Heart left ventricle (tissue), 13 donors: ENCODE measurements around the gene MYO5A.

Experiments
- POLR2A ChIP-seq, 2 donors: fragments of 450-650 bp; IDR thresholded peaks; one replicate each; pipeline ENCODE4 v1.6.1; 2017; ENCODE audit warnings: antibody characterized with exemption in 2 of 2, mild to moderate bottlenecking in 2 of 2, moderate library complexity in 2 of 2
- TF ChIP-seq, protein P1 (sequence below), 12 donors: fragments of 200-600 bp; sonication (generic) in 4 of 12; IDR thresholded peaks; one replicate each; pipeline versions ENCODE4 v1.5.0 to v1.8.0; 2018 to 2022; ENCODE audit warnings: antibody characterized with exemption in 12 of 12, mild to moderate bottlenecking in 5 of 12
- donor health status: ischemic (EF 13 %, LVEDD 7.1; RV severe dilation, severe dysfunction).
- donor health status: DM: no; HTN: yes; CAD: no.
- donor health status: DM: no; HTN: no; CAD: no.
- donor health status: ischemic (EF 25% LVEDD 6.9; RV normal size, moderate dysfunction).
- donor health status: ischemic (EF 25% LVEDD 5.7; RV mildly dilated, moderate dysfunction).
- donor health status: ischemic (EF 35%, LVEDD 5.7; RV mildly dilated, moderate dysfunction).
- donor health status: nonischemic (EF 11% LVEDD 7.7; RV severe dilation, severe dysfunction).
- donor health status: DM: yes; HTN: yes; CAD: no.
- donor health status: PGD.
- donor health status: ischemic (EF 29% LVEDD 5.4; RV normal size, mild dysfunction).
- donor health status: nonischemic (EF 23%, LVEDD 6.1; RV moderate dilation, normal function).

DNA sequence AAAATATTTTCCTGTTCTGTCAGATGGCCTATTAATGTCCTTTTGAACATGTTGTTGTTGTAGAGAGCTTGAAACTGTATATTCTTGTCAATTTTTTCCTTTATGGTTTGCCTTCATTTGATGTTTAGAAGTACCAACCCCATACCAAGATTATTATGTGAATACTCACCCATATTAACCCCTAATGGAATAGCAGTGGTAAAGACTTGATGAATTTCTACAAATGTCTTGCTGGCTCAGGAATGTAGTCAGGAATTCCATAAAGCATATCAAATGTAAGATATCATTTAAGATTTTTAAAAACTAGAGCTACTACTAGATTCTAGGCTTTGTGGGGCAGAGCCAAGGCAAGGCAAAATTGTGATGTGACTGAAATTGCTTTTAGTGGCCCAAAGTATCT, 30.0 kb downstream of the MYO5A start:
- TF ChIP-seq, protein P1, sequence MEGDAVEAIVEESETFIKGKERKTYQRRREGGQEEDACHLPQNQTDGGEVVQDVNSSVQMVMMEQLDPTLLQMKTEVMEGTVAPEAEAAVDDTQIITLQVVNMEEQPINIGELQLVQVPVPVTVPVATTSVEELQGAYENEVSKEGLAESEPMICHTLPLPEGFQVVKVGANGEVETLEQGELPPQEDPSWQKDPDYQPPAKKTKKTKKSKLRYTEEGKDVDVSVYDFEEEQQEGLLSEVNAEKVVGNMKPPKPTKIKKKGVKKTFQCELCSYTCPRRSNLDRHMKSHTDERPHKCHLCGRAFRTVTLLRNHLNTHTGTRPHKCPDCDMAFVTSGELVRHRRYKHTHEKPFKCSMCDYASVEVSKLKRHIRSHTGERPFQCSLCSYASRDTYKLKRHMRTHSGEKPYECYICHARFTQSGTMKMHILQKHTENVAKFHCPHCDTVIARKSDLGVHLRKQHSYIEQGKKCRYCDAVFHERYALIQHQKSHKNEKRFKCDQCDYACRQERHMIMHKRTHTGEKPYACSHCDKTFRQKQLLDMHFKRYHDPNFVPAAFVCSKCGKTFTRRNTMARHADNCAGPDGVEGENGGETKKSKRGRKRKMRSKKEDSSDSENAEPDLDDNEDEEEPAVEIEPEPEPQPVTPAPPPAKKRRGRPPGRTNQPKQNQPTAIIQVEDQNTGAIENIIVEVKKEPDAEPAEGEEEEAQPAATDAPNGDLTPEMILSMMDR (IDR thresholded peaks at IDR 0.05) = no peak
- no peak for TF ChIP-seq POLR2A (IDR thresholded peaks at IDR 0.05)
